ENCODE measurements around the gene PHACTR1. TPM values are rescaled to one million over a fixed set of nuclear protein-coding genes. Genes with fewer than 3 reads are reported as not detected.

The PHACTR1 gene
- total RNA-seq, 4 donors from 2014 or later, result 1.2 to 3.2 (median 1.6) TPM; not detected in 1

- H3K4me3 ChIP-seq, result no peak overlapping the region
- in situ Hi-C loops (cut with MboI; ENCODE audit: low pct_ligation_motif_present in 1 of 4, low pct_unique_long_range_greater_than_20kb in 1 of 4, low sequenced_read_pairs in 3 of 4), result loop anchor here in 1 of 4 donors (25.0 kb wide), 1 partner anchor 400 kb away; no protein-coding TSS in a partner anchor
- no peak for TF ChIP-seq POLR2A (IDR thresholded peaks at IDR 0.05)
- TF ChIP-seq POLR2AphosphoS5 (IDR thresholded peaks at IDR 0.05), result no peak
- TF ChIP-seq, protein P1, sequence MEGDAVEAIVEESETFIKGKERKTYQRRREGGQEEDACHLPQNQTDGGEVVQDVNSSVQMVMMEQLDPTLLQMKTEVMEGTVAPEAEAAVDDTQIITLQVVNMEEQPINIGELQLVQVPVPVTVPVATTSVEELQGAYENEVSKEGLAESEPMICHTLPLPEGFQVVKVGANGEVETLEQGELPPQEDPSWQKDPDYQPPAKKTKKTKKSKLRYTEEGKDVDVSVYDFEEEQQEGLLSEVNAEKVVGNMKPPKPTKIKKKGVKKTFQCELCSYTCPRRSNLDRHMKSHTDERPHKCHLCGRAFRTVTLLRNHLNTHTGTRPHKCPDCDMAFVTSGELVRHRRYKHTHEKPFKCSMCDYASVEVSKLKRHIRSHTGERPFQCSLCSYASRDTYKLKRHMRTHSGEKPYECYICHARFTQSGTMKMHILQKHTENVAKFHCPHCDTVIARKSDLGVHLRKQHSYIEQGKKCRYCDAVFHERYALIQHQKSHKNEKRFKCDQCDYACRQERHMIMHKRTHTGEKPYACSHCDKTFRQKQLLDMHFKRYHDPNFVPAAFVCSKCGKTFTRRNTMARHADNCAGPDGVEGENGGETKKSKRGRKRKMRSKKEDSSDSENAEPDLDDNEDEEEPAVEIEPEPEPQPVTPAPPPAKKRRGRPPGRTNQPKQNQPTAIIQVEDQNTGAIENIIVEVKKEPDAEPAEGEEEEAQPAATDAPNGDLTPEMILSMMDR (IDR thresholded peaks at IDR 0.05), result no peak
- TF ChIP-seq EP300 (IDR thresholded peaks at IDR 0.05; ENCODE audit: low read depth), result no peak
Observed at GRCh38 chr6:13187692-13188091, 471.1 kb downstream of the PHACTR1 start.

GRCh38 chr6:13188306-13188705, 471.7 kb downstream of the PHACTR1 start:
- Histone ChIP-seq H3K4me3 (no peak overlapping the region), H3K4me1 (no peaks in the 10 kb centered on the region), H3K27ac (no peak overlapping the region), H3K9me3 (no peaks in the 10 kb centered on the region), H3K36me3 (no peaks in the 10 kb centered on the region), H3K27me3 (no peaks in the 10 kb centered on the region)
- intact Hi-C loops (cut with DNase I; ENCODE audit: low total_unique reads), result no loop called here
- in situ Hi-C loops (cut with MboI; ENCODE audit: low pct_ligation_motif_present in 1 of 4, low pct_unique_long_range_greater_than_20kb in 1 of 4, low sequenced_read_pairs in 3 of 4), result loop anchor here in 1 of 4 donors (25.0 kb wide), 1 partner anchor 399 kb away; no protein-coding TSS in a partner anchor
- TF ChIP-seq EP300 (IDR thresholded peaks at IDR 0.05; ENCODE audit: low read depth), result no peak
- no peak for TF ChIP-seq POLR2A (IDR thresholded peaks at IDR 0.05)
- TF ChIP-seq POLR2AphosphoS5 (IDR thresholded peaks at IDR 0.05), result no peak
- TF ChIP-seq, protein P1 (IDR thresholded peaks at IDR 0.05), result no peak
- WGBS, 2 donors (ENCODE audit: low coverage in 1 of 2), result 73 to 80% methylated on average over 3 of the region's 3 CpGs
- DNase-seq, result no peak

More at GRCh38 chr6:13187692-13188091, 471.1 kb downstream of the PHACTR1 start:
- Histone ChIP-seq H3K4me1 (no peaks in the 10 kb centered on the region), H3K27ac (no peak overlapping the region), H3K9me3 (no peaks in the 10 kb centered on the region), H3K36me3 (no peaks in the 10 kb centered on the region), H3K27me3 (no peaks in the 10 kb centered on the region)
- 80 to 87% methylated on average over 3 of the region's 3 CpGs for WGBS, 2 donors (ENCODE audit: low coverage in 1 of 2)
- DNase-seq, result no peak
- intact Hi-C loops (cut with DNase I; ENCODE audit: low total_unique reads), result no loop called here

DNA sequence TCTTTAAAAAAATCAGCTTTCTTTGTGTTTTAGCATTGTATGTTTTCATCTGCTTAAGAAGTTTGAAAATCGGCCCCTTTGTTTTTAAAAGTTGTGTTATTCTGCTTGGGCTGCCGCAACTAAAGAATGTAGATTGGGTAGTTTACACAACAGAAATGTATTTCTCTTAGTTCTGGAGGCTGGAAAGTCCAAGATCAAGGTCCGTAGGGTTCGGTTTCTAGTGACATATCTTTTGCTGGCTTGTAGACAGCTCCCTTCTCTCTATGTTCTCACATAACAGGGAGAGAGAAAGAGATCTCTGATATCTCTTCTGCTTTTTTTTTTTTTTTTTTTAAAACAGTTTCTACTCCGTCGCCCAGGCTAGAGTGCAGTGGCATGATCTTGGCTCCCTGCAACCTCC, 473.1 kb downstream of the PHACTR1 start:
- intact Hi-C loops (cut with DNase I; ENCODE audit: low total_unique reads) (no loop called here), in situ Hi-C loops (cut with MboI; ENCODE audit: low pct_ligation_motif_present in 1 of 4, low pct_unique_long_range_greater_than_20kb in 1 of 4, low sequenced_read_pairs in 3 of 4) (loop anchor here in 2 of 4 donors (10.0 to 25.0 kb wide), 2 partner anchors 145 to 398 kb away; no protein-coding TSS in a partner anchor)
- TF ChIP-seq EP300 (IDR thresholded peaks at IDR 0.05; ENCODE audit: low read depth), result no peak
- Histone ChIP-seq H3K4me3 (no peak overlapping the region), H3K36me3 (no peaks in the 10 kb centered on the region), H3K9me3 (no peaks in the 10 kb centered on the region), H3K27ac (no peak overlapping the region), H3K27me3 (no peaks in the 10 kb centered on the region), H3K4me1 (no peaks in the 10 kb centered on the region)
- 85 to 93% methylated on average over 5 to 6 of the region's 6 CpGs for WGBS, 2 donors (ENCODE audit: low coverage in 1 of 2)
- no peak for DNase-seq

- no peaks in the 10 kb centered on the region for H3K9me3 ChIP-seq
- no peaks in the 10 kb centered on the region for H3K36me3 ChIP-seq
- no peak overlapping the region for H3K4me3 ChIP-seq
- WGBS, 2 donors (ENCODE audit: low coverage in 1 of 2), result 59 to 100% methylated on average over 1 of the region's 1 CpG
- intact Hi-C loops (cut with DNase I; ENCODE audit: low total_unique reads) (no loop called here), in situ Hi-C loops (cut with MboI; ENCODE audit: low pct_ligation_motif_present in 1 of 4, low pct_unique_long_range_greater_than_20kb in 1 of 4, low sequenced_read_pairs in 3 of 4) (loop anchor here in 2 of 4 donors (10.0 to 25.0 kb wide), 2 partner anchors 144 to 397 kb away; no protein-coding TSS in a partner anchor)
- H3K27me3 ChIP-seq, result no peaks in the 10 kb centered on the region
- no peak overlapping the region for H3K27ac ChIP-seq
- TF ChIP-seq POLR2A (IDR thresholded peaks at IDR 0.05), result no peak
- TF ChIP-seq POLR2AphosphoS5 (IDR thresholded peaks at IDR 0.05), result no peak
- TF ChIP-seq EP300 (IDR thresholded peaks at IDR 0.05; ENCODE audit: low read depth), result no peak
- TF ChIP-seq, protein P1 (IDR thresholded peaks at IDR 0.05), result no peak
- no peak for DNase-seq
- H3K4me1 ChIP-seq, result no peaks in the 10 kb centered on the region
Observed at GRCh38 chr6:13190376-13190775, 473.8 kb downstream of the PHACTR1 start.

DNA sequence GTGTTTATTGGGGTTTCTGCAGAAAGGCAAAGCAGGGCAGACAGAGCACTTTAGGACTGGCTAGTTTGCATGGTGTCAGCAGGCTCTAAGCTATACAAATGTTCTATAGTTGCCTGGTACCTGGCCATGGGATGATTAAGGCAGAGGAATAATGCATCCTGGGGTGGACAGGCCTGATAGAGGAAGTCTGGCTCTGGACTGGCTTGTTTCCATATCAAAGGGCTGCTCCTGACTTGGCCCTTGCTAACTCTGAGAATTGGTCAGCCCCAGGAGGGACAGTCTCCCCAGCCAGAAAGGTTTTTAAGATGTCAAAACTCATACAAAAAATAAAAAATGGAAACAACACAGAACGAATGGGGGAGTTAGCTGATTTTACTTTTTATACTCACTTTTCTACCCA, 474.9 kb downstream of the PHACTR1 start:
- 27 to 59% methylated on average over 1 of the region's 1 CpG for WGBS, 2 donors (ENCODE audit: low coverage in 1 of 2)
- Histone ChIP-seq H3K36me3 (no peaks in the 10 kb centered on the region), H3K4me3 (no peak overlapping the region), H3K27ac (no peak overlapping the region), H3K4me1 (no peaks in the 10 kb centered on the region), H3K27me3 (no peaks in the 10 kb centered on the region), H3K9me3 (no peaks in the 10 kb centered on the region)
- in situ Hi-C loops (cut with MboI; ENCODE audit: low pct_ligation_motif_present in 1 of 4, low pct_unique_long_range_greater_than_20kb in 1 of 4, low sequenced_read_pairs in 3 of 4), result loop anchor here in 2 of 4 donors (10.0 to 25.0 kb wide), 2 partner anchors 143 to 396 kb away; no protein-coding TSS in a partner anchor
- no peak for DNase-seq
- TF ChIP-seq EP300 (IDR thresholded peaks at IDR 0.05; ENCODE audit: low read depth) (no peak), POLR2AphosphoS5 (IDR thresholded peaks at IDR 0.05) (no peak), POLR2A (IDR thresholded peaks at IDR 0.05) (no peak)
- TF ChIP-seq, protein P1 (IDR thresholded peaks at IDR 0.05), result no peak
- intact Hi-C loops (cut with DNase I; ENCODE audit: low total_unique reads), result no loop called here
